HEK293 (cell line): ENCODE measurements around the gene AIF1.
A peak's percentile ranks its signal among the peaks of the same experiment; 100 is the strongest.

Source experiments
- BCL6B ChIP-seq: fragments of 450-650 bp; formaldehyde crosslinking; IDR thresholded peaks from 2 replicates; pipeline ENCODE4 v1.5.1; 2017; ENCODE audit warnings: missing biosample characterization, missing genetic modification characterization
- KLF9 ChIP-seq: fragments of 450-650 bp; formaldehyde crosslinking; IDR thresholded peaks from 2 replicates; pipeline ENCODE4 v1.5.1; 2016; ENCODE audit warnings: missing biosample characterization, missing genetic modification characterization, low read depth
- PRDM10 ChIP-seq: fragments of 450-650 bp; formaldehyde crosslinking; IDR thresholded peaks from 2 replicates; pipeline ENCODE4 v1.5.1; 2016; ENCODE audit warnings: missing biosample characterization, missing genetic modification characterization
- REST ChIP-seq: fragments of 450-650 bp; formaldehyde crosslinking; IDR thresholded peaks from 2 replicates; pipeline ENCODE4 v1.5.1; 2016; ENCODE audit warnings: missing biosample characterization, missing genetic modification characterization
- ZBTB10 ChIP-seq: fragments of 450-650 bp; formaldehyde crosslinking; IDR thresholded peaks from 2 replicates; pipeline ENCODE4 v1.5.1; 2016; ENCODE audit warnings: missing biosample characterization, missing genetic modification characterization
- ZBTB49 ChIP-seq: fragments of 450-650 bp; formaldehyde crosslinking; IDR thresholded peaks from 2 replicates; pipeline ENCODE4 v1.5.1; 2016; ENCODE audit warnings: missing biosample characterization, missing genetic modification characterization, low read depth
- ZNF132 ChIP-seq: fragments of 450-650 bp; formaldehyde crosslinking; IDR thresholded peaks from 2 replicates; pipeline ENCODE4 v1.5.1; 2017; ENCODE audit warnings: missing biosample characterization, missing genetic modification characterization, borderline replicate concordance
- ZNF146 ChIP-seq: fragments of 450-650 bp; formaldehyde crosslinking; IDR thresholded peaks from 2 replicates; pipeline ENCODE4 v1.5.1; 2016; ENCODE audit warnings: missing biosample characterization, missing genetic modification characterization
- ZNF157 ChIP-seq: fragments of 450-650 bp; formaldehyde crosslinking; IDR thresholded peaks from 2 replicates; pipeline ENCODE4 v1.5.1; 2016; ENCODE audit warnings: missing biosample characterization, missing genetic modification characterization
- ZNF19 ChIP-seq: fragments of 450-650 bp; formaldehyde crosslinking; IDR thresholded peaks from 2 replicates; pipeline ENCODE4; 2016; ENCODE audit warnings: missing biosample characterization, missing genetic modification characterization, low read depth
- ZNF23 ChIP-seq: fragments of 450-650 bp; formaldehyde crosslinking; IDR thresholded peaks from 2 replicates; pipeline ENCODE4 v1.5.1; 2016; ENCODE audit warnings: missing biosample characterization, missing genetic modification characterization, borderline replicate concordance
- ZNF514 ChIP-seq: fragments of 450-650 bp; formaldehyde crosslinking; IDR thresholded peaks from 2 replicates; pipeline ENCODE4 v1.5.1; 2016; ENCODE audit warnings: missing biosample characterization, missing genetic modification characterization
- ZNF530 ChIP-seq: fragments of 450-650 bp; formaldehyde crosslinking; IDR thresholded peaks from 2 replicates; pipeline ENCODE4 v1.5.1; 2016; ENCODE audit warnings: low read depth, missing biosample characterization, missing genetic modification characterization
- ZNF555 ChIP-seq: fragments of 450-650 bp; formaldehyde crosslinking; conservative IDR thresholded peaks from 2 replicates; pipeline ENCODE4 v1.5.1; 2017; ENCODE audit warnings: missing biosample characterization, mild to moderate bottlenecking, missing genetic modification characterization, inconsistent platforms
- ZNF560 ChIP-seq: fragments of 450-650 bp; formaldehyde crosslinking; IDR thresholded peaks from 2 replicates; pipeline ENCODE4 v1.5.1; 2017; ENCODE audit warnings: missing biosample characterization, missing genetic modification characterization, borderline replicate concordance
- ZNF629 ChIP-seq: fragments of 450-650 bp; formaldehyde crosslinking; IDR thresholded peaks from 2 replicates; pipeline ENCODE4 v1.5.1; 2017; ENCODE audit warnings: missing biosample characterization, missing genetic modification characterization
- ZNF677 ChIP-seq: fragments of 450-650 bp; IDR thresholded peaks from 2 replicates; pipeline ENCODE4 v1.5.0; 2018; ENCODE audit warnings: missing biosample characterization, mild to moderate bottlenecking, missing genetic modification characterization, moderate library complexity
- ZNF776 ChIP-seq: fragments of 450-650 bp; formaldehyde crosslinking; IDR thresholded peaks from 2 replicates; pipeline ENCODE4 v1.5.0; 2017; ENCODE audit warnings: missing biosample characterization, missing genetic modification characterization, borderline replicate concordance

AIF1 gene

GRCh38 chr6:31659649-31660380, 44.8 kb downstream of the AIF1 start (continued):
- peak; percentile 91 for TF ChIP-seq REST (tag by site-specific recombination)
- no peak for TF ChIP-seq ZNF146 (tag by site-specific recombination)
- no peak for TF ChIP-seq ZNF677 (tag by site-specific recombination)
- TF ChIP-seq ZNF23 (tag by site-specific recombination): no peak
- TF ChIP-seq KLF9 (tag by site-specific recombination): no peak
- TF ChIP-seq BCL6B: no peak
- no peak for TF ChIP-seq ZBTB49 (tag by site-specific recombination)
- no peak for TF ChIP-seq ZNF560 (tag by site-specific recombination)
- TF ChIP-seq ZNF530 (tag by site-specific recombination): no peak
- no peak for TF ChIP-seq ZNF157 (tag by site-specific recombination)
- TF ChIP-seq ZNF19: no peak
- TF ChIP-seq ZNF629 (tag by site-specific recombination): no peak
- no peak for TF ChIP-seq ZNF132
- TF ChIP-seq ZBTB10 (tag by site-specific recombination): peak; percentile 37; the same call in 1 of the 2 replicates
- TF ChIP-seq ZNF514: no peak
- TF ChIP-seq ZNF555: no peak
- 0 out of 2 replicates have a peak, but pooled peaks have one; percentile 7 for TF ChIP-seq PRDM10 (tag by site-specific recombination)
- no peak for TF ChIP-seq ZNF776 (tag by site-specific recombination)
